Measurements from ENCODE around the gene MRPL37.
"Not testable (repeated sequence)": the region's sequence is repeated elsewhere in the genome, so short reads cannot be mapped to it uniquely, and the experiment has no call there.

MRPL37 gene

DNA sequence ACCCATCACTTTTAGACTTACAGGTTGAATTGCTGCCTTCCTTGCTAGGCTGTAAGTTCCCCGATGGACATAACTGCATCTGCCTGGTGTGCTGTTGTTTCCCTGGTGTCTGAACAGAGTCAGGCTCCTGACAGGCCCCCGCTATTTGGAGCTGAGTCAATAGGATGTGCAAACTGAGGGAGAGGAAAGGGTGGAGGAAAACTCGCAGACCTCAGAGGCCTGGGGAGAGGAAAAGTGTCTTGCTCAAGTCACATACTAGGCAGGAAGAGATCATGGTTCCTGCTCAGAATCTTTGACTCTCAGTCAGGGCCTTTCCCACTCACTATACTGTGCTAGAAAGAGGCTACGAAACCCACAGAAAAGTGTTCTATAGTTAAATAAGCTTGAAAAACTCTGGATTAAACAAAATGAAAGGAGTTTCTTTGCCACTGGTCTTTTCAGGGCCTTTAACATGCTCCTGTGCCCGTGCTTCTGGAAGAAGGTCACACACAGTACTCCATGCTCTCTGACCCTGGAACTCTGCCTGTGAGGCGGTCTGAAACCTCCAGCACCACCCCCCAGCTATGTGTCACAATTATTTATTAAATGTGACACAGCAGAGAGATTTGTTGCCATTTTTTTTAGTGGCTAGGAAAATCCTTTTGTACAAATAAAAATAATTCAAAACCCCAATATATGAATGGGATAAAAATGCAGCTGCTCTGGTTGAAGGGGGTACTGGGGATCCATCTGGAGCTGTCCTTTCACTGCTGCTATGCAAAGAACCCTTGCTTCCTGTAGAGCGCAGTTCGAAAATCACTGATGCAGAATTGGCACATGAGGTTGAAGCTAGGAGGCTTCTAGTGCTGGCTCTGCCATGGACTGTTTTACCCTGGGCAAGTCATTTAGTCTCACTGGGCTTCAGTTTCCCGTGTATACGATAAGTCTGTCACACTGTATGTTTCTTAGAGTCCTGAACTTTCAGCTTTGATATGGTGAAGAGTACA, 27.1 kb upstream of the MRPL37 start:
- no peak for DNase-seq

DNA sequence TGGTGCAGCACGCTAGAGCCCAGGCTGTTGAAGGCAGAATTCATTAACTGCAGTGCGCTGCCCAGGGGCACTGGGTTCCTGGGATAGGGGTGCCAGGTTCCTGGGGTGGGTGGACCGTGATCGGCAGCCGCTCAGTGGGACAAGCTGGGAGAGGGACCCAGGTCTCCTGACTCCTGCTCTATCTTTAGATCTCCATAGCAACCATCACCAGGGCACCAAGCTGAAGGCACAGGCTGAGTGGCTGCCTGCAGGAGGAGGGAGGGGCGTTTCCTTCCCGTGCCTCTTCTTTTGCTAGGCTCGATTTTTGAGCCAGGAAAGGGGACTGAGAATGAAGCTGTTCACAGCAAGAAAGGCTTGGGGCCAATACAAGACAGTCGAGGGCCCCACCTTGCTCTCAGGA, 26.3 kb upstream of the MRPL37 start:
- no peak for DNase-seq

GRCh38 chr1:54174106-54174505, 25.9 kb upstream of the MRPL37 start:
- no peak for DNase-seq

DNA sequence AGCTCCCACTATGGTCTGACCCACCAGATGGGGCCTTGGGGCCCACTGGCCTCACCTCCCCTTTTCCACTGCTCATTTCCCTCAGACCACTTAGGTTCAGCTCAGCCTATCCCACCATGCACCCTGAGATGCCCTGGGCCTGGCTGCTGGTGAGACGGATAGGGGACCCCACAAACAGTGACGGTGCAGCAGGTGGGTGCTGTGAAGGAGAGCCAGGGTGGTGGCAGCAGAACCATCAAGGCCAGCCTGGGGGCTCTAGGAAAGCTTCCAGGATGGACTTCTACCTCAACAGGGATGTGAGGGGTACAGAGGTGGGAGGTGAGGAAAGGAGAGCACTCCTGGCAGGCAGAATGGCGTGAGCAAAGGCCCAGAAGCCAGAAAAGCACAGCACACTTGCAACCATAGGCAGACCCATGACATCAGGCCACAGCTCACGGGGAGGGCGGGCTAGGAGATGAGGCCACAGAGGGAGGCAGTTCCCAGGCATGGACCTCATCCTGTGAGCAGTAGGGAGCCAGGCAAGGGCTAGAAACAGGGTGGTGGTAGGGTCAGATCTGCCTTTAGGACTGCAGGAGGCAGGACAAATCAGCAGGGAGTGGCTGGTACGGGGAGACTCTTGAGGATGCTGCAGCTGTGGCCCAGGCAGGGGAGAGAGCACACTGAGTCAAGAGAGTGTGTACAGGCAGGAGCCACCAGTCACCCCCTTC, 23.2 kb upstream of the MRPL37 start:
- DNase-seq, result no peak

- DNase-seq, result no peak
Measured at GRCh38 chr1:54177726-54178125, 22.2 kb upstream of the MRPL37 start.

DNA sequence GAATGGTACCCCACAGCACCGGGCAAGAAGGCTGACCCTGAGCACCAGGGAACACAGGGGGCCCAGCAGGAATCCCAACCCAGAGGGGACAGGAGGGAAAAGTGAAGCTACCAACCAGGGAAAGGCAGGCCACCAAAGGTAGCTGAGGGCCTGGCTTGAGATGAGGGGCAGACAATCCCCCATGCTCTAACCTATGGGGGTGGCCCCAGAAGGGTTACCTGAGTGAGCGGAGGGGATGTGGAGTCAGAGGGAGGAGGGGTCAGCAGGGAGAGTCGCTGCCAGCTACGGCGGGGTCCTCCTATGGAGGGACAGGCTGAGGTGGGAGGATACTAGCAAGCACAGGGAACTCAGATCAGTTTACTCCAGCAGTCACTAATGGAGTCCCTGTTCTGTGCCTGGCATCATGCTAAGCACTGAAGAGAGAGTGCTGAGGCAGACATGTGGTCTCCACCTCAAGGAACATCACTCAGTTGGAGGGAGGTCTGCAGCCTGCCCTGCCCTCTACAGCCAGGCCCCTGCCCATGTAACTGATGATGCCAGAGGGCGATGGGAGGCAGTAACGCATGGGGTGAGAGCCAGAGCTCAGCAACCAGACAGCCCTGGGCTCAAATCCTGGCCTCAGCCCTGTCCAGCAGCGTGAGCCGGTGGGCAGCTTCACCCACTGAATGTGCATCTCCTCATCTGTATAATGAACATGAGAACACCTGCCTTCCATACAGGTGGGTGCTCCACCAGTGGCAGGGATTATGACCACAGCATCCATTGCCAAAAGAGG, 21.5 kb upstream of the MRPL37 start:
- DNase-seq, result no peak

DNA sequence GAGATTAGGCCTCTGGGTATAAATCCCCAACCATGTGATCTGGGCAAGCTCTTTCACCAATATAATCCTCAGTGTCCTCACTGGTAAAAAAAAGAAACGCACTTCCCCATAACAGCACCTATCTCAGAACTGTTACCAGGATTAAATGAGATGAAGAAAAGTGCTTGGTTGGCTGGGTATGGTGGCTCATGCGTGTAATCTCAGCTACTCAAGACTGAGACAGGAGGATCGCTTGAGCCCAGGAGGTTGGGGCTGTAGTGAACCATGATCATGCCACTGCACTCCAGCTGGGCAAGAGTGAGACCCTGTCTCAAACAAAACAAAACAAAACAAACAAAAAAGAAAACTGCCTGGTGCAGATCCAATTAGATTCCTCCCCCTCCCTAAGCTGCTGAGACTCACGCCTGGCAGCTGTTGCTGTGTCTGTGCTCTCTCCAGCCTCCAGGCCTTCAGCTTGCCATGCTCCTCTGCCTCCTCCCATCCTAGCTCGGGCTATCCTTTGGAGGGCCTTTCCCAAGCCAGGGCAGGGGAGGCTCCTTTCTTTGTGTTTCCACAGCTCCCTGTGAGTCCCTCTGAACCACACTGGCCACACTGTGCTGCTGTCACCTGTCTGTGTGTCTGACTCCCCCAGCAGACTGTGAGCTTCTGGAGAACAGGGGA, 19.1 kb upstream of the MRPL37 start:
- no peak for DNase-seq

DNA sequence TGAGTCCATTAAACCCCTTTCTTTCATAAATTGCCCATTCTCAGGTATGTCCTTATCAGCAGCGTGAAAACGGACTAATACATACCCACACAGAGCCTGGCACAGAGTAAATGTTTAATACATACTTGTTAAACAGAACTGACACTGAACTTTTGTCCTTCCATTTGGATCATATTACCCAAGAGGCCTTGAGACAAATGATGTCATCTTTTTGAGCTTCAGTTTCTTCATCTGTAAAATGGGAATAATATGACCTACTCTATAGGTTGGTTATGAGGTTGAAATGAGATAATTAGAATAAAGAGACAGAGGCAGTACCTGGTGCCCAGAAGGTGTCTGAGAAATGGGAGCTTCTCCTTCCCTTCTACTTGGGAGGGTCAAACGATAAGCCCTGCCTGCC, 13.9 kb upstream of the MRPL37 start:
- no peak for DNase-seq

DNA sequence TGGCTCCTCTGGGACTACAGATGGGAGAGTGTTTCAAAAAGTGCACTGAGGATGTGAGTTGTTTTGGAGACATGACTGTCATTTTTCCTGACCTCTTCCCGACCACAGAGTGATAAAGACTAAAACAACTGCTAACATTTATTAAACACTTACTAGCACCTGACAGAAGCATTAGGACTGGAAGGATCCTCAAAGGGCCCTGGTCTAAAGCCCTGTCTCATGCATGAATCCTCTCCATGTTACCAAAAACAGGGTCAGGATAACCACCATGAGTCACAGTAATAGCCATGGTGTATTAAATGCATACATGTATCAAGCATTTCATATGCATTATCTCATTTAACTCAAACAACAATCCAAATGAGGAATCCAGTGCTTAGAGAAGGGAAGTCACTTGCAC, 11.7 kb upstream of the MRPL37 start:
- no peak for DNase-seq

GRCh38 chr1:54190526-54190925, 9.4 kb upstream of the MRPL37 start:
- DNase-seq, result no peak

- no peak for DNase-seq
Measured at GRCh38 chr1:54191525-54191924, 8.4 kb upstream of the MRPL37 start.

- DNase-seq, result no peak
Measured at GRCh38 chr1:54193453-54193852, 6.5 kb upstream of the MRPL37 start.

DNA sequence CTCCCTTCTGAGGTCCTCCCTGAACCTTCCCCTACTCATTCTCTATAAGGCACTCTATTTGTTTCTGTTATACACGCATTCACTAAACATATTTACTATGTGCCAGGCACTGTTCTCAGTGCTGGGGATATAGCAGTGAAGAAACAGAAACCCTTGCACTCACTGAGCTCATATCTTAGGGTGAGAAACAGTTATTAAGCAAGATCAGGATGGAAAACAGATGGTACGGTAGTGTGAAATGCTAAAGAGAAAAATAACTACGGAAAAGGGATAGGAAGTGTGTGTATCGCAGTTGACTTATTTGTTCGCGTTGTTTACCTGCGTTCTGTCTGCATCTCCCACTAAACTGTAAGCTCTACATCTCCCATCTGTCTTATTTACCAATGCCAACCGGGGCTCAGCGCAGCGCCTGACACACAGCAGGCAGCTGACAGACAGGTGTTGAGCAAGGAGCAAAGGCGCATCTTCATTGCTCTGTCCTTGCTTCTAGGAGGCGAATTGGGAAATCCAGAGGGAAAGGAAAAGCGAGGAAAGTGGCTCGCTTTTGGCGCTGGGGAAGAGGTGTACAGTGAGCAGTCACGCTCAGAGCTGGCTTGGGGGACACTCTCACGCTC, 709 bp upstream of the MRPL37 start:
- no peak for DNase-seq

GRCh38 chr1:54200519-54200997, 591 bp downstream of the MRPL37 start:
- no peak for DNase-seq

- DNase-seq, result no peak
Measured at GRCh38 chr1:54204199-54204598, 4.2 kb downstream of the MRPL37 start.

GRCh38 chr1:54207287-54207686, 7.3 kb downstream of the MRPL37 start:
- DNase-seq, result no peak

DNA sequence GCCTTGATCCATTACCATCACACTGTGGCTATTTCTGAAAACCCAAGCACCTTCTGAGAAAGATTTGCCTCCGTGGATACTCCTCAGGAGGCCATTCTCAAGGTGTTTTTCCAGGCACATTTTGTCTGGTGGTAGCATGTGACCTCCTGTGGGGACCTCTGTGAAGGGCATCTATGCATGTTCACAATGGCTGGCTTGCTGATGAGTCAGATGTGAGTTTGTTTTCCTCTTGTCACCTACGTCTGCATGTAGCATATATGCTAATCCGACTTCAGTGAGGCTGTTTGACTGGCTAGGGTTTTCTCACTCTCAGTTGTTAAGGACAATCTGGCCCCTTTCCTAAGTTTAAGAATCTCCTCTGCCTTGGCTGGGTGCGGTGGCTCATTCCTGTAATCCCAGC, 7.9 kb downstream of the MRPL37 start:
- not testable (repeated sequence) for DNase-seq

GRCh38 chr1:54212872-54213271, 12.9 kb downstream of the MRPL37 start:
- DNase-seq, result no peak

- DNase-seq, result no peak
Measured at GRCh38 chr1:54215523-54215922, 15.6 kb downstream of the MRPL37 start.

- DNase-seq, result no peak
Measured at GRCh38 chr1:54218883-54219687, 19.1 kb downstream of the MRPL37 start.

- no peak for DNase-seq
Measured at GRCh38 chr1:54219688-54220003, 19.7 kb downstream of the MRPL37 start.
